Mesangial cell (primary cell): ENCODE measurements around the gene ESR2. TPM values are rescaled to one million over a fixed set of nuclear protein-coding genes. Genes with fewer than 3 reads are reported as not detected.

ENCODE experiments used
- total RNA-seq: library from RNA; depleted of rRNA; stranded (reverse); fragments of >200 nt; gene quantifications from 2 replicates; pipeline ENCODE4 v1.2.3, GENCODE V29; 2015

ESR2 gene
- 0.63 TPM in 1 of 2 replicates, not detected in the other for total RNA-seq

DNA sequence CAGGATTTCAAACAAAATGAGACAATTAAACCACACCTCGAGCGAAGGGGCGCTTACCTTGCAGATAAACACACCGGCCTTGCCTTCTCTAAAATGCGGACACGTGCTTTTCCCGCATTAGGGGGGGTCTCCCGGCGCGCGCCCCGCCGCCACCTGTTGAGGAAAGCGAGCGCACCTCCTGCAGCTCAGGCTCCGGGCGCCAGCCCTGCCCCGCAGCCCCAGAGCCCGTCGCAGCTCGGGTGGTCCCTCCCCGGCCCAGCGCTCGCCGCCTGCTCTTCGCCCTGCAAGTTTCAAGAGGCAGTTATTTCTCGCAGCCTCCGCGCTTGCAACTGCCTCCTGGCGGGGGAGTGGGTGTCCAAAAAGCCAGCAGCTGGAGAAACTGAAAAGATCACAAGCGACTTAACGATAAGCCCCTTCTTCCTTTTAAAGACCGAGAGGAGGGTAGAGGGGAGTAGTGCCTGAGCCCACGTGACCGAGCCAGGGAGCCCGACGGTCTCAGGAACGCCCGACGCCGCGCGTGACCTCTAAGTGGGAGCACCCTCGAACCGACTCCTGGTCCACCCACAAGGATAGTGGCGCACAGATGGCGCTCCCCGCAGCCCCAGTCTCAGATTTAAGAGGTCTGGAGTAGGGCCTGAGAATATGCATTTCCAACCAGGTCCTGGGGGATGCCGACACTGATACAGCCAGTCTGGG lies at the start of gene ESR2:
Gene ESR2, minus strand, starts transcription at position 396 of the 696 bp plus-strand sequence. CDS start 11,386 bp downstream, outside the sequence.

Other genes with a start within 250 kb of the ESR2 start
- 43.1 and 89.1 TPM in 2 replicates for gene MTHFD1, start 94.0 kb upstream of the ESR2 start, total RNA-seq
- 0.98 and 7.0 TPM in 2 replicates for gene AKAP5, start 171.1 kb upstream of the ESR2 start, total RNA-seq
- 3.6 and 8.9 TPM in 2 replicates for gene ZBTB25, start 209.5 kb upstream of the ESR2 start, total RNA-seq
- 17.3 and 30.6 TPM in 2 replicates for gene ZBTB1, start 210.4 kb upstream of the ESR2 start, total RNA-seq
- gene HSPA2, start 246.4 kb upstream of the ESR2 start, total RNA-seq: 44.0 and 49.8 TPM in 2 replicates